Activated naive CD4-positive, alpha-beta T cell treated with anti-CD3 and anti-CD28 coated beads, Interleukin-2, amount 10 ng/mL, durations not matched to agents 7 days and 5 days (primary cell): ENCODE results near the gene DPYD.

Source experiments
- CTCF ChIA-PET: fragments of 350-600 bp; sonication (Branson Sonifier 250); formaldehyde crosslinking; loops from one replicate; lab custom pipeline; 2021; ENCODE audit warnings: antibody characterized with exemption; lab: Charles Lee
- DNase-seq: peaks from one replicate; pipeline ENCODE4 v3.0.0-alpha.2; 2020
- H3K27ac Mint-ChIP-seq: one replicate; pipeline ENCODE4 v1.8.0; 2021; ENCODE audit warnings: mild to moderate bottlenecking, moderate library complexity, mixed read lengths
- H3K27me3 Mint-ChIP-seq: one replicate; pipeline ENCODE4 v1.8.0; 2021; ENCODE audit warnings: mild to moderate bottlenecking, mixed read lengths
- H3K36me3 Mint-ChIP-seq: one replicate; pipeline ENCODE4 v1.8.0; 2021; ENCODE audit warnings: mixed read lengths
- H3K4me1 Mint-ChIP-seq: one replicate; pipeline ENCODE4 v1.8.0; 2021; ENCODE audit warnings: mixed read lengths
- H3K4me3 Mint-ChIP-seq: one replicate; pipeline ENCODE4 v1.8.0; 2021; ENCODE audit warnings: mild to moderate bottlenecking, moderate library complexity, mixed read lengths
- H3K9me3 Mint-ChIP-seq: one replicate; pipeline ENCODE4 v1.8.0; 2021; ENCODE audit warnings: mixed read lengths

DPYD gene

GRCh38 chr1:97712980-97713379 lies 207.9 kb downstream of the DPYD start:
- no peak overlapping the region for H3K27ac Mint-ChIP-seq
- no peak overlapping the region for H3K4me3 Mint-ChIP-seq
- no peak for DNase-seq
- CTCF ChIA-PET = no interaction called here
- H3K9me3 Mint-ChIP-seq = peaks cover 1% of the 10 kb centered on the region
- no peaks in the 10 kb centered on the region for H3K27me3 Mint-ChIP-seq
- H3K36me3 Mint-ChIP-seq = peaks cover 15% of the 10 kb centered on the region
- no peaks in the 10 kb centered on the region for H3K4me1 Mint-ChIP-seq

- H3K36me3 Mint-ChIP-seq = peaks cover 9% of the 10 kb centered on the region
- CTCF ChIA-PET = no interaction called here
- no peaks in the 10 kb centered on the region for H3K4me1 Mint-ChIP-seq
- no peak overlapping the region for H3K4me3 Mint-ChIP-seq
- H3K27me3 Mint-ChIP-seq = no peaks in the 10 kb centered on the region
- no peak for DNase-seq
- no peak overlapping the region for H3K27ac Mint-ChIP-seq
- no peaks in the 10 kb centered on the region for H3K9me3 Mint-ChIP-seq
These were observed 209.0 kb downstream of the DPYD start for GRCh38 chr1:97711858-97712257.

GRCh38 chr1:97693601-97694000 lies 227.2 kb downstream of the DPYD start:
- no peak overlapping the region for H3K27ac Mint-ChIP-seq
- no peak for DNase-seq
- peaks cover 20% of the 10 kb centered on the region for H3K36me3 Mint-ChIP-seq
- H3K27me3 Mint-ChIP-seq = no peaks in the 10 kb centered on the region
- H3K9me3 Mint-ChIP-seq = no peaks in the 10 kb centered on the region
- no peaks in the 10 kb centered on the region for H3K4me1 Mint-ChIP-seq
- CTCF ChIA-PET = no interaction called here
- H3K4me3 Mint-ChIP-seq = no peak overlapping the region

- H3K27ac Mint-ChIP-seq = no peak overlapping the region
- DNase-seq = no peak
- peaks cover 30% of the 10 kb centered on the region for H3K36me3 Mint-ChIP-seq
- no peaks in the 10 kb centered on the region for H3K4me1 Mint-ChIP-seq
- no peaks in the 10 kb centered on the region for H3K27me3 Mint-ChIP-seq
- no peaks in the 10 kb centered on the region for H3K9me3 Mint-ChIP-seq
- H3K4me3 Mint-ChIP-seq = no peak overlapping the region
- CTCF ChIA-PET = no interaction called here
These were observed 229.5 kb downstream of the DPYD start for GRCh38 chr1:97691325-97691724.

GRCh38 chr1:97685360-97685759 lies 235.5 kb downstream of the DPYD start:
- no peak overlapping the region for H3K4me3 Mint-ChIP-seq
- H3K4me1 Mint-ChIP-seq = no peaks in the 10 kb centered on the region
- H3K27ac Mint-ChIP-seq = no peak overlapping the region
- CTCF ChIA-PET = no interaction called here
- no peaks in the 10 kb centered on the region for H3K27me3 Mint-ChIP-seq
- H3K9me3 Mint-ChIP-seq = no peaks in the 10 kb centered on the region
- DNase-seq = no peak
- peaks cover 42% of the 10 kb centered on the region for H3K36me3 Mint-ChIP-seq

- DNase-seq = no peak
- Mint-ChIP-seq H3K9me3 (no peaks in the 10 kb centered on the region), H3K27ac (no peak overlapping the region), H3K36me3 (peaks cover 40% of the 10 kb centered on the region), H3K4me3 (no peak overlapping the region), H3K27me3 (no peaks in the 10 kb centered on the region), H3K4me1 (no peaks in the 10 kb centered on the region)
- CTCF ChIA-PET = no interaction called here
These were observed 239.9 kb downstream of the DPYD start for GRCh38 chr1:97680894-97681293.

- CTCF ChIA-PET = no interaction called here
- DNase-seq = no peak
- H3K9me3 Mint-ChIP-seq = no peaks in the 10 kb centered on the region
- peaks cover 36% of the 10 kb centered on the region for H3K36me3 Mint-ChIP-seq
- no peak overlapping the region for H3K4me3 Mint-ChIP-seq
- H3K27me3 Mint-ChIP-seq = no peaks in the 10 kb centered on the region
- no peak overlapping the region for H3K27ac Mint-ChIP-seq
- H3K4me1 Mint-ChIP-seq = no peaks in the 10 kb centered on the region
These were observed 240.4 kb downstream of the DPYD start for GRCh38 chr1:97680470-97680869.

GRCh38 chr1:97677702-97678101 lies 243.1 kb downstream of the DPYD start:
- no peaks in the 10 kb centered on the region for H3K4me1 Mint-ChIP-seq
- H3K36me3 Mint-ChIP-seq = peaks cover 33% of the 10 kb centered on the region
- DNase-seq = no peak
- peak overlapping the region; percentile 3 for H3K27ac Mint-ChIP-seq
- H3K9me3 Mint-ChIP-seq = no peaks in the 10 kb centered on the region
- H3K4me3 Mint-ChIP-seq = no peak overlapping the region
- H3K27me3 Mint-ChIP-seq = no peaks in the 10 kb centered on the region
- CTCF ChIA-PET = no interaction called here

GRCh38 chr1:97674517-97674916 lies 246.3 kb downstream of the DPYD start:
- Mint-ChIP-seq H3K4me3 (no peak overlapping the region), H3K27me3 (no peaks in the 10 kb centered on the region), H3K9me3 (no peaks in the 10 kb centered on the region), H3K36me3 (peaks cover 28% of the 10 kb centered on the region), H3K27ac (no peak overlapping the region), H3K4me1 (no peaks in the 10 kb centered on the region)
- DNase-seq = no peak
- CTCF ChIA-PET = no interaction called here

- Mint-ChIP-seq H3K4me3 (no peak overlapping the region), H3K27ac (no peak overlapping the region), H3K27me3 (no peaks in the 10 kb centered on the region), H3K4me1 (no peaks in the 10 kb centered on the region), H3K36me3 (peaks cover 6% of the 10 kb centered on the region), H3K9me3 (no peaks in the 10 kb centered on the region)
- peak; percentile 21 for DNase-seq
- CTCF ChIA-PET = no interaction called here
These were observed 251.9 kb downstream of the DPYD start for GRCh38 chr1:97668945-97669344.

- peaks cover 10% of the 10 kb centered on the region for H3K36me3 Mint-ChIP-seq
- H3K4me3 Mint-ChIP-seq = no peak overlapping the region
- H3K27me3 Mint-ChIP-seq = no peaks in the 10 kb centered on the region
- no peaks in the 10 kb centered on the region for H3K9me3 Mint-ChIP-seq
- CTCF ChIA-PET = no interaction called here
- no peak overlapping the region for H3K27ac Mint-ChIP-seq
- H3K4me1 Mint-ChIP-seq = peaks cover 5% of the 10 kb centered on the region
- DNase-seq = no peak
These were observed 260.3 kb downstream of the DPYD start for GRCh38 chr1:97660431-97661105.

GRCh38 chr1:97654876-97655585 lies 265.8 kb downstream of the DPYD start:
- CTCF ChIA-PET = interaction anchor here (1.2 kb wide), 1 partner anchor 18 kb away, joined by 5 read pairs; no protein-coding TSS in a partner anchor
- H3K4me1 Mint-ChIP-seq = no peaks in the 10 kb centered on the region
- H3K9me3 Mint-ChIP-seq = no peaks in the 10 kb centered on the region
- peaks cover 4% of the 10 kb centered on the region for H3K36me3 Mint-ChIP-seq
- H3K27ac Mint-ChIP-seq = no peak overlapping the region
- no peaks in the 10 kb centered on the region for H3K27me3 Mint-ChIP-seq
- H3K4me3 Mint-ChIP-seq = no peak overlapping the region
- no peak for DNase-seq

- H3K4me1 Mint-ChIP-seq = no peaks in the 10 kb centered on the region
- H3K9me3 Mint-ChIP-seq = peaks cover 7% of the 10 kb centered on the region
- no peak for DNase-seq
- no peak overlapping the region for H3K27ac Mint-ChIP-seq
- no peaks in the 10 kb centered on the region for H3K27me3 Mint-ChIP-seq
- CTCF ChIA-PET = no interaction called here
- no peak overlapping the region for H3K4me3 Mint-ChIP-seq
- peaks cover 8% of the 10 kb centered on the region for H3K36me3 Mint-ChIP-seq
These were observed 269.6 kb downstream of the DPYD start for GRCh38 chr1:97651250-97651649.

- DNase-seq = no peak
- peaks cover 10% of the 10 kb centered on the region for H3K9me3 Mint-ChIP-seq
- no peak overlapping the region for H3K27ac Mint-ChIP-seq
- no peak overlapping the region for H3K4me3 Mint-ChIP-seq
- H3K4me1 Mint-ChIP-seq = no peaks in the 10 kb centered on the region
- no peaks in the 10 kb centered on the region for H3K27me3 Mint-ChIP-seq
- CTCF ChIA-PET = no interaction called here
- peaks cover 14% of the 10 kb centered on the region for H3K36me3 Mint-ChIP-seq
These were observed 271.2 kb downstream of the DPYD start for GRCh38 chr1:97649591-97649990.

- no peak overlapping the region for H3K4me3 Mint-ChIP-seq
- CTCF ChIA-PET = no interaction called here
- no peaks in the 10 kb centered on the region for H3K27me3 Mint-ChIP-seq
- H3K27ac Mint-ChIP-seq = no peak overlapping the region
- H3K4me1 Mint-ChIP-seq = no peaks in the 10 kb centered on the region
- no peak for DNase-seq
- peaks cover 18% of the 10 kb centered on the region for H3K36me3 Mint-ChIP-seq
- peaks cover 11% of the 10 kb centered on the region for H3K9me3 Mint-ChIP-seq
These were observed 273.1 kb downstream of the DPYD start for GRCh38 chr1:97647776-97648175.
